ENCODE data around the gene FABP7.

- TF ChIP-seq SNAI2 (CRISPR knock-in tag; IDR thresholded peaks at IDR 0.05), result no peak
- TF ChIP-seq ZFP3 (CRISPR knock-in tag; IDR thresholded peaks at IDR 0.05), result no peak
- TF ChIP-seq POU6F1 (CRISPR knock-in tag; IDR thresholded peaks at IDR 0.05; ENCODE audit: borderline replicate concordance, low read depth), result no peak
- no peak for TF ChIP-seq ZNF70 (CRISPR knock-in tag; IDR thresholded peaks at IDR 0.05)
- no peak for TF ChIP-seq TOX (CRISPR knock-in tag; IDR thresholded peaks at IDR 0.05; ENCODE audit: borderline replicate concordance)
- TF ChIP-seq CSDC2 (CRISPR knock-in tag; IDR thresholded peaks at IDR 0.05), result no peak
- no peak for TF ChIP-seq RARB (CRISPR knock-in tag; IDR thresholded peaks at IDR 0.05)
Observed at GRCh38 chr6:122730334-122730733, 49.2 kb upstream of the FABP7 start.
